Subcutaneous adipose tissue (tissue), 4 donors: ENCODE measurements around the gene FER. TPM values are rescaled to one million over a fixed set of nuclear protein-coding genes. Genes with fewer than 3 reads are reported as not detected.

Experiments used
- total RNA-seq, 4 donors: library from RNA; depleted of rRNA; stranded (reverse); fragments of >200 nt; gene quantifications; one replicate each; pipeline ENCODE4 v1.1.0, GENCODE V29; 2016
- TF ChIP-seq, protein P1 (sequence below): fragments of 450-650 bp; IDR thresholded peaks from one replicate; pipeline ENCODE4 v1.5.1; 2016; ENCODE audit warnings: low read depth, mild to moderate bottlenecking, control low read depth, antibody characterized with exemption, moderate library complexity

The FER gene
- total RNA-seq, 4 donors from 2014 or later, result 26.9 to 37.4 (median 27.6) TPM

DNA sequence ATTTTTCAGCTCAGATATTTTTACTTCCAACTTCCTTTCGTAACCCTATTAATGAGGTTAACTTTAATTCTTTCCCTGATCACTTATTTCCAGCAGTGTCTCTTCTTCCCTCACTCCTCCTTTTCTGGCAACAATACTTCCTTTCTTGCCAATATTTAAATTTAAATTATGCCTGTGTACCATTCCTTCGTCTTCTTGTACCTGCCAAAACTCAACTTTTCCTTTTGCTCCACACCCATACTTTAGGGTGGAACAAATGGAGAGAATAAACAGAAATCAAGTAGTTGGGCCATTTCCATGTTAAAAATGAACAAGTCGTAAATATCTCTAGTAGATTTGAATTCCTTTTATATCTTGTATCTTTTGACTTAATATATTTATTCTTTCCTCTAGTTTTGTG, 66.0 kb downstream of the FER start:
- TF ChIP-seq, protein P1, sequence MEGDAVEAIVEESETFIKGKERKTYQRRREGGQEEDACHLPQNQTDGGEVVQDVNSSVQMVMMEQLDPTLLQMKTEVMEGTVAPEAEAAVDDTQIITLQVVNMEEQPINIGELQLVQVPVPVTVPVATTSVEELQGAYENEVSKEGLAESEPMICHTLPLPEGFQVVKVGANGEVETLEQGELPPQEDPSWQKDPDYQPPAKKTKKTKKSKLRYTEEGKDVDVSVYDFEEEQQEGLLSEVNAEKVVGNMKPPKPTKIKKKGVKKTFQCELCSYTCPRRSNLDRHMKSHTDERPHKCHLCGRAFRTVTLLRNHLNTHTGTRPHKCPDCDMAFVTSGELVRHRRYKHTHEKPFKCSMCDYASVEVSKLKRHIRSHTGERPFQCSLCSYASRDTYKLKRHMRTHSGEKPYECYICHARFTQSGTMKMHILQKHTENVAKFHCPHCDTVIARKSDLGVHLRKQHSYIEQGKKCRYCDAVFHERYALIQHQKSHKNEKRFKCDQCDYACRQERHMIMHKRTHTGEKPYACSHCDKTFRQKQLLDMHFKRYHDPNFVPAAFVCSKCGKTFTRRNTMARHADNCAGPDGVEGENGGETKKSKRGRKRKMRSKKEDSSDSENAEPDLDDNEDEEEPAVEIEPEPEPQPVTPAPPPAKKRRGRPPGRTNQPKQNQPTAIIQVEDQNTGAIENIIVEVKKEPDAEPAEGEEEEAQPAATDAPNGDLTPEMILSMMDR, result no peak

DNA sequence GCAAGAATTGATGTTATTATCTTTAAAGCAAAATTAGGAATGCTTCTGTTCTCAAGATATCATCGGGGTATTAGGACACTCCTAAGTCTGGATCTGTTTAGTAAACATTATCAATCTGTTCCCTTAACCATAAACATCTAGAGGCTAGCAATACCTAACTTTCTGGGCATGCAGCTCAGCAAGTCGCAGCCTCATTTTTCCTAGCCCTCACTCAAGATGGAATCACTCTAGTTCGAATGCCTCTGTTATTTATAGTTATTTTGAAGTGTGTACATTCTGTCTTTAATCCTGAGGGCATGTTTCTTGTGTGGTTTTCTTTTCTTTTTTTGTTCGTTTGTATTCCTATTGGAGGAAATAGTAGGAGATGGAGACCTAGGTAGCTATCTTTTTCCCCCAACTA, 66.9 kb downstream of the FER start:
- TF ChIP-seq, protein P1, result no peak

DNA sequence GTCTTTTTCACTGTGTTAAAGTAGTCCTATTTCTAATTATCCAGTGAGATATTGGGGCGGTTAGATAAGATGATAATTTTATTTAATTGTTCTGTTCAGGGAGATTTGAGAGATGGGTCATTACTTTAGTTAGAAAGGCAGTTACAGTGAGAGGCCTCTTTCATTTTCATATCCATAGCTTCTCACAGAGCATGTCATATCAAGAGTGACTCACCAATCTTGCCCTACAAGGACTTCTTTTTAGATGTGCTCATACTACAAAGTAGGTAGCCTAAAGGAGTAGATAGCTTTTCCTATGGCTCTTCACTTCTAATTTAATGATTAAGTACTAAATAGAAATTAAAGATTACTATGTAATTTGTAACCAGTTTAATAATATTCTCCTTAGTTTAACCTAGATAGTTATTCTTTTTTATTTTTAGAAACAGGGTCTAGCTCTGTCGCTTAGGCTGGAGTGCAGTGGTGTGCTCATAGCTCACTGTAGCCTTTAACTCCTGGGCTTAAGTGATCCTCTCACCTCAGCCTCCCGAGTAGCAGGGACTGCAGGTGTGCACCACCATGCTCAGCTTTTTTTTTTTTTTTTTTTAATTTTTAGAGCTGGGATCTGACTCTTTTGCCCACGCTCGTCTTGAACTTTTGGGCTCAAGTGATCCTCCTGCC, 71.0 kb downstream of the FER start:
- TF ChIP-seq, protein P1, result no peak

DNA sequence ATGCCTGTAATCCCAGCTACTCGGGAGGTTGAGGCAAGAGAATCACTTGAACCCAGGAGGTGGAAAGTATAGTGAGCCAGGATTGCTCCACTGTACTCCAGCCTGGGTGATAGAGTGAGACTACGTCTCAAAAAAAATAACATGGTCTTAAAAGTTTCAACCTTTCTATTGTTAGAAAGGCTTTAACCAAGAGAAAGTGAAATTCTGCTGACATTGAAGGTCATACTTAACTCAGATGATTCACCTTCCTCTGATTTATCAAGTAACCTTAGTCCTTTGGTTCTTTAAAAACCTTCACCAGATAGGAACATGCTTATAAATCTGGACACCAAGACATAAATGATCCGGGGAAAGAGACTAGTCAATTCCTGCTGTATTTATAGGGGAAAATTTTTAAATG, 73.3 kb downstream of the FER start:
- TF ChIP-seq, protein P1, result no peak

DNA sequence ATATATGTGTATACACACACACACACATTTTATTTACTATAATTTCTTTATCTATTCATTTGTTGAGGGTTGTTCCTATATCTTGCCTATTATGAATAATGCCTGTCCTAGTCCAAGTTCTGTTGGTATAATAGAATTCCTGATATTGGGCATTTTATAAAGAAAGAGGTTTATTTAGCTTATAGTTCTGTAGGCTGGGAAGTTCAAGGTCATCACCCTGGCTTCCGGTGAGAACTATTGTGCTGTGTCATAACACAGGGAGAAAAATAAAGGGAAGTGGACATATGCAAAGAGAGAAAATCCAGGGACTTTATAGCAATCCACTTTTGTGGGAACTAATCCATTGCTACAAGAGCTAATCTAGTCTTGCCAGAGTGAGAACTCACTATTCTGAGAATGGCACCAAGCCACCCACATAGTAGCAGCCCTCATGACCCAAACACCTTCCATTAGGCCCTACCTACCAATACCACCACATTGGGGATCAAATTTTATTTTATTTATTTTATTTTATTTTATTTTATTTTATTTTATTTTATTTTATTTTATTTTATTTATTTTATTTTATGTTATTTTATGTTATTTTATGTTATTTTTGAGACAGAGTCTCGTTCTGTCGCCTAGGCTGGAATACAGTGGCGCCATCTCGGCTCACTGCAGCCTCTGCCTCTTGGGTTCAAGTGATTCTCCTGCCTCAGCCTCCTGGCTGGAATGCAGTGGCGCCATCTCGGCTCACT, 74.7 kb downstream of the FER start:
- TF ChIP-seq, protein P1, result no peak

DNA sequence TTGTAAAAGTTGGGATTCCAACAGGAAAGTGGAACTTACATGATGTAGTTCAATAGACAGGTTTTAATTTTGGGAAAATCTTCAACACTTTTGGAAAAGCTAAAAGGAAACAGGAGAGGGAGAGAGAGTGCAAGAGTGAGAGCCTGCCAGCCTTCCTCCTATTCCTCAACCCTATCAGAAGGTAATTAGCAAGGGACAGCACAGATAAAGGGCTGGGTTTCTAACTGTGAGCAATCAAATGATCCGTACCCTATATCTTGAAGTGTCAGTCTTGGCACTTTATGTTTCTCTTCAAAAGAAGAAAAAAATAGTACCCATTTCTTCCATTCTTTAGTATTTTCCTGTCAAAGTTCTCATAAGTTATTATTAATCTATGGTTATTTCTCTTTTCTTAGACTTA, 79.4 kb downstream of the FER start:
- TF ChIP-seq, protein P1, result no peak

DNA sequence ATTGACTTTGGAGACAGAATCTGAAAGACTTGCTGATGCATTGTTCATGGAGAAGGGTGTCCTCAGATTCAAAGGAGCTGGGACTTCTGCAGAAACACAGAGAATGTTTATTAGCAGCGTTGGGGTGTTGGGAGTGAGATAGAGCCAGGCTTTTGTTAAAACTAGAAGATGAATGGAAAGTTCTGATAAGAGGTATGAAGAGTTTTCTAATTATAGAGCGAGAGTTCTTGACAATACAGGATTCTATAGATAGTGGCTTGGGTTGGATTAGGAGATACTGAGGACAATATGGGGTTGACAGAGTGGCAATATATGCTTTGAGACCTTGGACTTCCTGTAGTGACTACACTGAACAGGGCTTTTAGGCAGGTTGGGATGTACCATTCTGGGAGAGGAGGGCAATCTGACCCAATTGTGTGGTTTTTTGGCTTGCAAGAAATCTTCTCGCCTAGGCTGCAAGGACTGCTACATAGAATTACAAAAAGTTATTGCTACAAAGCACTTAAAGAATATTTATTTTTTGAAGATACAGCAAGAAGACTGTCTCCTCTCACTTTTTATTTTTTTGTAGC, 83.1 kb downstream of the FER start:
- TF ChIP-seq, protein P1, result no peak
